GM10266 (cell line): ENCODE data around the gene PIEZO1.

Source experiments
- DNase-seq: peaks from one replicate; pipeline ENCODE4 v3.0.0; 2012; ENCODE audit errors: extremely low spot score
- TF ChIP-seq, protein P1 (sequence below): IDR thresholded peaks from 2 replicates; pipeline ENCODE4 v1.5.1; 2012; ENCODE audit warnings: mild to moderate bottlenecking, low read depth; ENCODE audit not compliant: control insufficient read depth, insufficient read depth; ENCODE audit errors: missing control alignments

PIEZO1 gene

DNA sequence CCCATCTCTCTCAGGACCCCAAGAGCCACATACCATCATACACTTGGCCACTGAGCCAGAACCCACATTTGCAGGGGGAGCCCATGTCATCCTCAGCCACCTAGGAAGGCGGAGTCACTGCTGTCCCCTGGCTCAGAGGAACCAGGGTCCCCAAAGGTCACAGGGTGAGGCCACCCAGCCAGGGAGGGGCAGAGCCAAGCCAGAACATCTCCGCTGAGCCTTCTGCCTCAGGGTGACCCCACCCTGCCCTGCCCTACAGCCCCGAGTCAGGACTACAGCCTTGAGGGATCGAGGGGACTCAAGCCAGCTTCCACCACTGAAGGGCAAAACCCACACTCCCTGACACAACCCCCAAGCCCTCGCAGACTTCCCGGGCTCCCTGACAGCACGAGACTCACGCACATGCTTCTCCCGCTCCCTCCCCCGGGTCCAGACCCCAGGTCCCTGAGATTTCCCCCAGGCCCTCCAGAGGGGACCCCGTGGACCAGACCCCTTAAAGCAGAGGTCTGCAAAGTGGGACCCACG, 17.4 kb downstream of the PIEZO1 start:
- TF ChIP-seq, protein P1, sequence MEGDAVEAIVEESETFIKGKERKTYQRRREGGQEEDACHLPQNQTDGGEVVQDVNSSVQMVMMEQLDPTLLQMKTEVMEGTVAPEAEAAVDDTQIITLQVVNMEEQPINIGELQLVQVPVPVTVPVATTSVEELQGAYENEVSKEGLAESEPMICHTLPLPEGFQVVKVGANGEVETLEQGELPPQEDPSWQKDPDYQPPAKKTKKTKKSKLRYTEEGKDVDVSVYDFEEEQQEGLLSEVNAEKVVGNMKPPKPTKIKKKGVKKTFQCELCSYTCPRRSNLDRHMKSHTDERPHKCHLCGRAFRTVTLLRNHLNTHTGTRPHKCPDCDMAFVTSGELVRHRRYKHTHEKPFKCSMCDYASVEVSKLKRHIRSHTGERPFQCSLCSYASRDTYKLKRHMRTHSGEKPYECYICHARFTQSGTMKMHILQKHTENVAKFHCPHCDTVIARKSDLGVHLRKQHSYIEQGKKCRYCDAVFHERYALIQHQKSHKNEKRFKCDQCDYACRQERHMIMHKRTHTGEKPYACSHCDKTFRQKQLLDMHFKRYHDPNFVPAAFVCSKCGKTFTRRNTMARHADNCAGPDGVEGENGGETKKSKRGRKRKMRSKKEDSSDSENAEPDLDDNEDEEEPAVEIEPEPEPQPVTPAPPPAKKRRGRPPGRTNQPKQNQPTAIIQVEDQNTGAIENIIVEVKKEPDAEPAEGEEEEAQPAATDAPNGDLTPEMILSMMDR = no peak
- no peak for DNase-seq

GRCh38 chr16:88766975-88767374, 18.0 kb downstream of the PIEZO1 start:
- TF ChIP-seq, protein P1 = no peak
- DNase-seq = no peak

DNA sequence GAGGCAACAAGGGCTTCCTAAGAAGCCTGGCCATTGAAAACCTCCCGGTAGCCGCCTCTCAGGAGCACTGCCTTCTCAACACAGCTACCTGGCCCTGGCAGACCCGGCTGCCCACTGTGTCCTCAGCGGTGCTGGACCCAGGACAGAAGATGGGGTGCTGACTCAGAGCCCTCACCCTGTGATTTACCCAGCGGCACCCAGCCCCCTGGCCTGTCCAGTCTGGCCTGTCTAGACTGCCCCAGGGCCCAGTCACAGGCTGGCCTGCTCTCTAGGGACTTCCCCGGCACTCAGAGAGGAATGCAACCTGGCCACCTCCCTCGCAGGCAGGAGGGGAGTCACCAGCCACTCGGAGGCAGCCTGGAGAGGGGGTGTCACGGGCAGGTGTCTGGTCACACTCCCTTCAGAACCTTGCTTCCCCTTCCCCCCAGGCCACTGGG, 20.1 kb downstream of the PIEZO1 start:
- TF ChIP-seq, protein P1 = no peak
- no peak for DNase-seq

- TF ChIP-seq, protein P1 = no peak
- no peak for DNase-seq
These were observed 20.9 kb downstream of the PIEZO1 start for GRCh38 chr16:88764080-88764479.

DNA sequence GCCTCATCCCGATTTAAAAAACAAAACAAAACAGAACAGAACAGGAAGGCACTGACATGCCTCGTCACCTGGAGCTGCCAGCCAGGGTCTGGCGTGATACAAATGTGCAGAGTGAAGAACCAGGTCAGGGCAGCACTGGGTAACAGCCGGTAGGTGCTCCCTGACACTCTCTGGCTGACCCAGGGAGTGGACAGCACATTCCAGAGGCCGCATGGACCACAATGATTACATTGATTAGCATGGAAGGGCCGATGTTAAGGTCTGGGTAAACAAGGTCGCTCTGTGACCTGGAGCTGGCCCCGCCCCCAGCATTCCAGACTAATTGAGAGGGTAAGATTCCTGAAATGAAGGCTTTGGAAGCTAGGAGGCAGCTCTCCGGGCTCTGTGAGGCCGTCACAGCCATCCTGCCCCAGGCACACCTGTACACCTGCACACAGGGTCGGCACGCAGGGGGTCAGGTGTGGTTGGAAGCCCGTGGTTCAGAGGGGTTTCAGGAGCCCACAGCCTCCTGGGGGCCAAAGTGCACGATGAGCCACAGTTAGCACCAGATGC, 21.4 kb downstream of the PIEZO1 start:
- DNase-seq = no peak
- TF ChIP-seq, protein P1 = no peak

DNA sequence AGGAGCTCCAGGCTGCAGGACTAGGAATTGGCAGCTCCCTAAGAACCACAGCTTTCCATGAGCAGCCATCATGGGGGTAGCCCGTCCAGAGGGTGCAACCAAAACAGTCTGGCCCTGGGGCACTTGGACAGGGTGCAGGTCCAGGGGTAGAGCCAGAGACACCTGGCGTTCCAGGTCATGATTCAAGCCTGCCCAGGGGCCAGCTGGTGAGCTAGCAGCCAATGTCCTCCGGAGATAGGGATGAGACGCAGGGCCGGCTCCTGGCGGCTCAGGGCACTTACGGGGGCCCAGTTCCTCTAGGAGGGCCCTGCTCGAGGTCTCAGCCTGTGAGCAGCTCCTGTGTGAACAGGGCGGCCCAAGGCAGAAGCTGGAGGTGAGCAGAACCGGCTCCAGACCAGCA, 22.1 kb downstream of the PIEZO1 start:
- TF ChIP-seq, protein P1 = no peak
- DNase-seq = no peak

- no peak for DNase-seq
- TF ChIP-seq, protein P1 = no peak
These were observed 22.7 kb downstream of the PIEZO1 start for GRCh38 chr16:88762258-88762870.
